GM19455 (cell line): ENCODE data around the gene ANKRD53.

ENCODE experiments used
- ATAC-seq: cut with Tn5 transposase; IDR thresholded peaks from one replicate; pipeline ENCODE4 v1.9.1; 2021; ENCODE audit not compliant: unreplicated experiment

ANKRD53 gene, protein sequence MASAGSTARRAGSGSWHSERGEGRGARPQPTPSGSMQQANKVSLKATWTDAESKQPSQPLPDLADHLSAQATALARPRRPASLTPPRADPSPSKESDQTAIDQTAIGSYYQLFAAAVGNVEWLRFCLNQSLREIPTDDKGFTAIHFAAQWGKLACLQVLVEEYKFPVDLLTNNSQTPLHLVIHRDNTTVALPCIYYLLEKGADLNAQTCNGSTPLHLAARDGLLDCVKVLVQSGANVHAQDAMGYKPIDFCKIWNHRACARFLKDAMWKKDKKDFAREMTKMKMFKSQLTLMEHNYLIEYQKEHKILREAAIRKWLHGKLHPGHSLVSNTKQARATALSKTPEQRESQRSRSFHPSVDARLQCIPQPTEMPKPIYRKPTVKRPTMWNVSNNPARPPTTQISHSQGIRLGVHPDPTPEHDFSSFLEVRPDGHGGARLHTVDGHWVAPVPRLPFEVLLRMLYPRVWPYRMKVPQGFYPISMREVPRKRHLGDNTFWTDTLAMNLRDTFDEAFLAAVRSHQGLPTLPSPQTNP

DNA sequence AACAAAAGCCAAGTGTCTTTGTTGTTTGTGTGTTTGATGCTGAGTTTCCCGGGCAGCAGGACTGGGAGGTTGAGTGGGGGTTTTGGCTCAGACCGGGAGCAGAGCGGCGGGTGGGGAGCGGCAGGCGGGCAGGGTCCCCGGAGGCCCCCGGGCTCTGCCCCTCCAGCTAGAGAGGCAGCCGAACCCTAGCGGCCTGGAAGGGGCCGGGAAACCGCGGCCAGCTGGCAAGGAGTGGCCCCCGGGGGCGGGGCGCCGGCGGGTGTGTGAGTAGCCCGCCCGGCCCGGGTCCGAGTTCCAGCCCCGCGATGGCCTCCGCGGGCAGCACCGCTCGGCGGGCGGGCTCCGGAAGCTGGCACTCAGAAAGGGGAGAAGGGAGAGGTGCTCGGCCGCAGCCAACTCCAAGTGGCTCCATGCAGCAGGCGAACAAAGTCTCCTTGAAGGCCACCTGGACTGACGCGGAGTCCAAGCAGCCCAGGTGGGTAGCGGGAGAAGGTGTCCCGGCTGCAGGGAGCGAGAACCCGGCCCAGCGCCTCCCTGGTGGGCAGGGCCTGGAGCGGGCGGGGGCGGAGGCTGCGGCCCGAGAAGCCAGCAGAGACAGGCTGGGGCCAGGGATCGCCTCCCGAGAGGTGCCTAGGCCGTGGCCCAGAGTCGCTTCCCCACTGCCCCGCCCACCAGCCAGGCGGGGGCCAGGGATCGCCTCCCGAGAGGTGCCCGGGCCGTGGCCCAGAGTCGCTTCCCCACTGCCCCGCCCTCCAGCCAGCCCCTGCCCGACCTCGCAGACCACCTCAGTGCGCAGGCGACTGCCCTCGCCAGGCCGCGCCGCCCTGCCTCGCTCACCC is at the start of gene ANKRD53:
TSS of gene ANKRD53 (plus strand) at position 290 of the 839 bp plus-strand sequence. CDS start at position 306, 16 bp downstream.
- ATAC-seq: no peak

DNA sequence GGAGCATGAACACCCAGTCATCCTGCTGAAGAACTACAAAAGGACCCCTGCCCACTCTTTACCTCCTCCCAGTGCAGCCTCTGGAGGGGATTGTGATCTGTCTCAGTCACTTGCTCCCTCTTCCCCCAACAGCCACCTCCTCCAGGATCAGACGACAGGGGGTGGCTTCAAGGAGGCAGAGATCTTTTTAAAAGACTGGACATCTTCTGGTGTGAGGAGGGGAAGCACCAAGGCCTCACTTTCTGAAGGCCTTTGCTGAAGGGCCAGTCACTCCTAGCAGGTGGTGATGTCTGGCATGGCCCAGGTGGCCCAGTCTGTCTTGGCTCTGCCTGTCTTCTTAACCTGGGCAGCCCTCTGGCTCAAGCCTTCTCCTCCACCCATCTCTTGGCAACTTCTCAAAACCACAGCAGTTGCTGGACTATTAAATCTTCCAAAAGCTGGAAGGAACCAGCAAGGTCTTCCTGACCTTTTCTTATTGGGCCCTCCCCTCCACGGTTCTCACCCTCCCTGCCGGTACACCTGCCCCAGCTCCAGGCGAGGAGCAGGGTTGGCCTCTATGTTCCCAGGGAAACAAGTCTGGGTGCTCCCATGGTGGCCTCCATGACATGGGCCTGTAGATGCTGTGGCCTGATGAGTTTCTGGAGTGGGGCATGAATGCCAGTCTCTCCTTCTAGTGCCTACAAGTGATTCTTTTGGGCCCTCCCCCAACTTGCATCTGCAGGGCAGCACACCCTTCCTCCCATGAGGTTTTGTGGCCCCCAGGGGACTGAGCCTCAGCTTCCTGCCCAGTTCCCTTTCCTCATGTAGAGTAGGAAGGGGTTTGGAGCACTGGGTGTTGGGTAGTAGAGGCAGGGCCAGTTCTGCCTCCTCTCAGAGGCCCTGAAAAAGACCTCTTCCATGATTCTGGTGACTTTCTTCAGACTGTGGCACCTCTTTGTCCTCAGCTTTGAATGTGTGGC is 47.8 kb upstream of the ANKRD53 start:
- no peak for ATAC-seq

DNA sequence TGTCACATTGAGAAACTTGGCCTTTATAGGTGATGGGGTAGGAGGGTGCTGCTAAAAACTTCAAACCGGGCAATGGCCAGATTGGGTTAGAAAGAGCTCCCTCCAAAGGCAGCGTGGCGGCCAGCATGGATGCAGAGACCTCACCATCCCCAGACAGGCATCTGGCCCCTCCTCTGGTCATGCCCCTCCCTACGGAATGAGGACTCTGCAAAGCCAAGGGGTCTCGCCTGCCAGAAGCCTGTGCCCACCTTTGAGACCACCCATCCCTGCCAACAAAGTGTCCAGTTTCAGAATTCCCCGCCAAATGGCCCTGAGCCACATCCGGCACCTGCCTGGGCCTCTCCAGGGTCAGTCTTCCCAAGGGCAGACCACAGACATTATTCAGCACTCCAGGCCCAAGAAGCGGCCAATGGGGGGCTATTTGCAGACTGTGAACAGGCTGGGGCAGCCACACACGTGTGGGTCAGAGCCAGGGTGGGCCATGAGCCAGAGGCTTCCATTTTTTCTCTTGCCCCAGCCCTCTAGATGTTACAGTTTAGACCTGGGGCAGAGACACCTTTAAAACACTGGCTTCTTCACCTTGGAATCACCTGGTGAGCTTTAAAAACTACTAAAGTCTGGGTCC is 46.9 kb upstream of the ANKRD53 start:
- ATAC-seq: no peak

DNA sequence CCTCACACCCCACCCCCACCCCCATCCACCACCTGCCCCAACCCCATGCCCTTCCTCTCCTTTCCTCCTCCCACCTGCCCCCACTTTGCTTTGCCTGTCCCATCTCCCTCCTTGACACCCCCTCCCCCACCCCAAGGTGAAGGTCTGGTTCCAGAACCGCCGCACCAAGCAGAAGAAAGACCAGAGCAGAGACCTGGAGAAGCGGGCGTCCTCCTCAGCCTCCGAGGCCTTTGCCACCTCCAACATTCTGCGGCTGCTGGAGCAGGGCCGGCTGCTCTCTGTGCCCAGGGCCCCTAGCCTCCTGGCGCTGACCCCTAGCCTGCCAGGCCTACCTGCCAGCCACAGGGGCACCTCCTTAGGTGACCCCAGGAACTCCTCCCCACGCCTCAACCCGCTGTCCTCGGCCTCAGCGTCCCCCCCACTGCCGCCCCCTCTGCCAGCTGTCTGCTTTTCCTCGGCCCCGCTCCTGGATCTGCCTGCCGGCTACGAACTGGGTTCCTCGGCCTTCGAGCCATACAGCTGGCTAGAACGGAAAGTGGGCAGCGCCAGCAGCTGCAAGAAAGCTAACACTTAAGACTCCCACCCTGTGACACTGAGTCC is 45.7 kb upstream of the ANKRD53 start:
- ATAC-seq: no peak

DNA sequence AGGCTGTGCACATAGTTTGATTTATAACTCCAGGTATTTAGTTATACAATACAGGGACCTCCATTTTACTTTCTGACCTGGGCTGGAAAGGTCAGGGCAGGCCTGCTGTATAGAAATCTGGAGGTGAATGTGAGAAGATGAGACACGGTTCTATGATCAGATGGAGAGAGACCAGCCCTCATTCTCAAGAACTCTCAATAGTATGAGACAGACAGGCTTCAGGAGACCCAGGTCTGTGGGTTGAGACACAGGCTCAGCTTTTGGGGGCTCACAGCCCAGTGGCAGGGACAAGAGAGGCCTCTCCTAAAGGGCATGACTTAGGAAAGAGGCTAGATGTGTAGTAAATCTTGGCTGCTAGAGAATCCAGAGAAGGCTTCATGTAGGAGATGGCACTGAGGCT is 43.4 kb upstream of the ANKRD53 start:
- no peak for ATAC-seq

DNA sequence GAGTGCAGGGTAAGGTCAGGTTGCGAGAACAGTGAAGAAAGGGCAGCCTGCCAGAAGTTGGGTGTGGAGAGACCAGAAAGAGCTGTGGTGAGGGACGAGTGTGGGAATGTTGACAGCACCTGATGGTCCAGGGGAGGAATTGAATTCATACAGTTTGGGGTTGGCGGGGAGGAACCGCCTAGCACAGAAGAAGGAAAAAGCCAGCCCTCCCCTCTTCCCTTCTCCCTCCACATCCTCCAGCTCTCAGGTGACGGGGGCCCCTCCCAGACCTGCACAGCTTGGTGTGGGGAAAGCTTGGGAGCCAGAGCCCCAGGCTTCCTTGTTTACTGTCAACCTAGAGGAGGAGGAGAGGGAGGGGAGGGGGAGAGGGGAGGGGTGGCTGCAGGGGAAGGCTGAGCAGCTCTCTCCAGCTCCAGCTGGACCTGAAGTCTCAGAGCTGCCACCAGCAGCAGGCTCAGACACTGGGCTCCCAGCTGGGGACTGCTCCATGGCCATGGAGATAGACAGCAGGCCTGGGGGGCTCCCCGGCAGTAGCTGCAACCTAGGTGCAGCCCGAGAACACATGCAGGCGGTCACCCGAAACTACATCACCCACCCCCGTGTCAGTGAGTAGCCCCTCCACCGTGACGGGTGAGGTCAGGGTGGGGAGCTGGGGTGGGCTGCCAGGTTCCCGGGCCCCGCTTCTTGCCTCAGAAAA is 42.8 kb upstream of the ANKRD53 start, which contains the start of gene ATP6V1B1:
TSS of gene ATP6V1B1 (plus strand) at position 433 of the 697 bp plus-strand sequence. CDS start at position 488, 55 bp downstream.
- no peak for ATAC-seq

DNA sequence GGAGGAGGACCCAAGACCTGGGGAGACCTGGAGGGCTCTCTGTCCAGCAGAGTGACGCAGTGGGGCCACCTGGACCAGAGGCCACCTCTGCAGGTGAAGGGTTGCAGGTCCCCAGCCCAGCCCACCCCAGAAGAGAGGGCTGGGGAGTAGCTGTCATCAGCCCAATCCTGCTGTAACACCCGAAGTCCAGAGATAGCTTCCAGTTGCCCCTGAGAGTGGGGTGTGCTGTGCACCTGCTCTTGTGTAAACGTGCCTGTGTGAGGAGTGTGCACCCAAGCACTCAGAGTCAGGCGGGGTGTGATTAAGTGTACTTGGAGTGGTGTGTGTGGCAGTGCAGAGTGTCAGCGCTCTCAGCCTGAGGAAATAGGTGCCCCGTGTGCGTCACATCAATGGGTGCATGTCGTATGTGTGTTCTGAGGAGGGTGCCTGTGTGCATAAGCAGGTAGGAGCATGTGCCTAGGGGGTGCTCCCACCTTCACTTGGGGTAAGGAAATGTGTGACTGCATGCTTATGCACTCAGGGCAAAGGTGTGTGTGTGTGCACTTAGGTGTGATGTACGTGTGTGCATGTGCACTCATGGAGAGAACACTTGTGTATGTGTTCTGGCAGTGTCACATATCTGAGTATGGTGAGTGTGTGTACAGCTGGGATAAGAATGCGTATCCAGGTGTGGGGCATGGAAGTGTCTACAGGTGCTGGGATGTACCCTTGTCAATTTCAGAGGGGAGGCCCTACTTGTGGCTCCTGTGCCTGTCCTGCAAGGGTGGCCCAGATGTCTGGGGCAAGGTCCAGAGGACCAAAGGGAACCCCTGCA is 42.1 kb upstream of the ANKRD53 start:
- ATAC-seq: no peak

DNA sequence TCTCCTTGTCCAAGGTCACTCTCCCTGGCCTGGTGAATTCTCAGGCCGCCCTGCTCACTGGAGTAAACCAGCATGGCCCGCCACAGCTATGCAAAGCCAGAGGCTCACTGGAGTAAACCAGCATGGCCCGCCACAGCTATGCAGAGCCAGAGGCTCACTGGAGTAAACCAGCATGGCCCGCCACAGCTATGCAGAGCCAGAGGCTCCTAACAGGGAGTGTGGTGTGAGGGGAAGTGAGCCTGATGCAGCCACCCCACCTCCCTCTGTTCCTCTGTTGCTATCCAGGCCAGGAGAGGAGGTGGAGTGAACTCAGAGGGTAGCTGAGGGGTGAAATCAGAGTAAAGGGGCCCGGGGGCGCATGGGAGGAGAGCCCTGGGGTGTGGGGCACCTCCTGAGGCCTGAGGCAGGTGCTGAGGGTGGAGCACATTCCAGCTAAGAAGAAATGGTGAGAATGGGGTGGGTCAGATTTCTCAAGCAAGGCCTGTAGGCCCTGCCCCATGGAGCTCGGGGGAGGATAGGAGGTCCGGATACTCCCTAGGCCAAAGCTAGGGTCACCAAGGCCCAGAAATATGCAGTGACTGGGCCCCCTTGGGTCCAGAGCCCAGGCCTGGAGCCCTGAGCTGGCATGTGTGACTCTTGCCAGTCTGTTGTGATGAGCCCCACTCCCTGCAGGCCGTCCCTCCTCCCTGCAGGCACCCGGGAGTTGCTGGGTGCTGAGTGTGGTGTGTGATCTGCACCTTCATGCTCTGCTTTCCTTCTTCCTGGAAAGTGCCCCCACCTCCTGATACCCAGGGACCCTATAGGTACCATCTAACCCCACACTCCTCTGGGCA is 41.2 kb upstream of the ANKRD53 start:
- no peak for ATAC-seq

DNA sequence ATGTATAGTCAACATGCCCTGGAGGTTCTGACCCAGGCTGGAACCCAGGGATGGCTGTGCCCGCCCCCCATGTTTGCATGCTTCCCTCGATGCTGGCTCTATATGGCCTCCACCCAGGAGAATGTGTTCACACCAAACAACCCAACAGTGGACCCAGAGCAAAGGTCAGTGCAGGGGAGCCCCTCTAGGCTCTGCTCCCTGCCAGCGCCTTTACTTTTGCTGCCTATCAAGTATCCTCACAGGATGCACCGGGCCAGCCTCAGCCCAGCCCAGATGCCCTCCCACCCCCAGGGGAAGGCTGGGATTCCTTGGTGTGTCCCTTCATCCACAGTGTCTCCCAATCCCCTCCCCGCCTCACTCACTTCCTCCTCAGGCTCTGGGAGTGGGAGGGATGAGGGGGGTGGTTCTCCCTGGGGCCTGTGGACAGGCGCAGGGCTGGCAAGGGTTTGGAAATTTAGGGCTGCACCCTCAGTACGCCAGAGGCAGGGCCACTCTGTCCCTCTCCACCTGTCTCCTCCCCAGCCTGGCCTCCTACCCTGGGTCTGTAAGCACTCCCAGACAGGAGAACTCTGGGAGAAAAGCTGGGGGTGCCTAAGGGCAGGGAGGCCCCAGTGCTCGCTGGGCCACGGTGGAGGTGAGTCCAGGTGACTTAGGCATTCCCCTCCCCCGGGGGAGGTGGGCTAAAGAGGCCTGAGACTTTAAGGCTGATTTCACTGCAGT is 40.4 kb upstream of the ANKRD53 start:
- no peak for ATAC-seq

DNA sequence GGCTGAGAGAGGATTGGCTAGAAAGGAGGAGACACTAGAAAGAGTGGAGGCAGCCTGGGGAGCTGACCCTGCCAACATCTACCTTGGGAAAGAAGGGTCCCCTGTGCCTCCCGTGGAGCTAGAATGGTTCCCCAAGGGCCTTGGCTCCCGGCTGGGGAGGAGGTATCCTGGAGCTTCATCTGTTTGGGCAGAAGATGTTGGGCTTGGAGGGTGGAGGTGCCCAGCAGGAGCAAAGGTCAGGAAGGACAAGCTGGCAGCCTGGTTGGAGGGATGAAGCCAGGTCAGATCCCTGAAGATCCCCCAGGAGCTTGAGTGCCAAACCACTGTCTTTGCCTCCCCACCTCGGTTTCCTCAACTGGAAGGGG is 39.9 kb upstream of the ANKRD53 start:
- ATAC-seq: no peak

DNA sequence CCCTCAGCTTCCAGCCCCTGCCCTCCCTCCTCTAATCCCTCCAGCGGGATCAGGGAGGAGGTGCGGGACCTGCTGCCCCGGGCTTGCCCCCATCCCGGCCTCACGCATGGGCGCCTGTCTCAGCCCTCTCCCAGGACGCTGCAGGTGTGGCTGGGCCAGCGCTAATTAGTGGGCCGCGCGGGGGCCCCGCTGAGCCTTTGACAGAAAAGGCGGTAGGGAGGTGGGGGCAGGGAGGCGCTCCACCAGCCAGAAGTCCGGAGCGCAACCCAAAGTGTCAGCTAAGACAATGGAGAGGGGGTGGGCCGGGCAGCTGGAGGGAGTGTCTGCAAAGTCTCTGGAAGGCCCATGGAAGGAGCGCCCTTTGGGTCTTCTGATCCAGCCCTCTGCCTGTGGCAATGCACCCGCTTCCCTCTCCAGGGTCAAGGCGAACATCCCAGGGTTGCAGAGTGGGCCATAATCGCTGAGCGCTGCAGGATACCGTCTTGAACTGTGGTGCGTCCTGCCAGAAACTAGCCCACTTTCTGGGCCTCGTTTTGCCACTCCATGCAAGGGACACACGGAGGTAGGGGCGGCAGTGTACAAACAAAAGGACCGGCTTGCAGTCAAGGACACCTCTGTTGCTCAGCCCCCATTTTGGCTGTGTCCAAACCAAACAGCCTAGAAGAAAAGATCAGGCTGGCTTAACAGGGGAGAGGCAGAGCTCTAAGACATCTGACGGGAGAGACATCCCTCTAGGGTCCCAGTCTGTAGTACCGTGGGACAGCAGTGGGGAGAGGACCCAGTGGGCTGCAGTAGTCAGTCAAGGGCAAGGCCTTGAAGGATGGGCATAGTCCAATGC is 39.2 kb upstream of the ANKRD53 start:
- no peak for ATAC-seq

DNA sequence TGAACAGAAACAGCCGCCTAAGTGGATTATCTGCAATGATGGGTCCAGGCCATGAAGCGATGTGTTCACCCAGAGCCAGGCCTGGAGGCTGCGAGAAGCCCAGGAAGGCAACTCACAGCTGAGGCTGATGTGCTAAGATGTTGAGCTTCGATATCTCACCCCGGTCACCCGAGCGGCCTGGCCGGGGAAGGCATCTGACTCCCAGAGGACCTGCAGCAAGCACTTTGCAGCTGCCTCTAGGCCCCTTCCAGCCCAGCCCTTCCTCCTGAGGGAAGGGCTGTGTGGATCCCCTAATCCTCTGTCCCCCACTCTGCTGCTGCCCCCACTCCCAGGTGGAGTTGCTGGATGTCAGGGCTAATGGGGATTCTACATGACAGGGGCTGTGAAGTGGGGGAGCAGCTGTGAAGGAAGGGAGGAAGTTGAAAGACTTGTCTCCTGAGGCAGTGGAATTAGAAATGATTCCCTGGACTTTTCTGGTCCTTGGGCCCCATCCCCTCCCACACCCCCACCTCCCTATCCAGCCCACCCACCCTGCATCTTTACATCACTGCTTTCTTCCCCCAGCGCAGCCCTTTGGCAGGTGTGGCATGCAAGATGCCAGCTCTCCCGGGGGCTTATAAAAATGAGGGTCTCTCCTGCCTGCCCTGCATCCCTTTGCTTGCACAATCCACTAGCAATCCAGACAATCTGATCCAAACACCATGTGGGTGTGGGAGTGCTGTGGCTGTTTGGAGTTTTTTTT is 38.4 kb upstream of the ANKRD53 start:
- ATAC-seq: no peak

DNA sequence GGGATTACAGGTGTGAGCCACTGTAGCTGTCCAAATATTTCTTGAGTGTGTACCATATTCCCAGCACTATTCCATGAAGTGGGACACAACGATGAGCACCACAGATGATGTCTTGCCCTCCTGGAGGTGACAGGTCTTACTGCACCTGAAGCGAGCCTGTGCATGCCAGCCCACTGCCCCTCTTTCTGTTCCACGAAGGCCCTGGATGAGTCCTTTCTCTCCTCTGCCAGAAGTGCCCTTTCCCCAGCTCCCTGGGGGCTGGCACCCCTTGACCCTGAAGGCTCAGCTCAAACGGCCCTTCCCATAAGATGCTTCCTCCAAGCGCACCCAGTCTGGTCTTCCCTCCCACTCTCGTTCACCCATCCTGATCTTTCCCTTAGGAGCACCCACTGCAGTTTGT is 37.2 kb upstream of the ANKRD53 start:
- ATAC-seq: no peak

DNA sequence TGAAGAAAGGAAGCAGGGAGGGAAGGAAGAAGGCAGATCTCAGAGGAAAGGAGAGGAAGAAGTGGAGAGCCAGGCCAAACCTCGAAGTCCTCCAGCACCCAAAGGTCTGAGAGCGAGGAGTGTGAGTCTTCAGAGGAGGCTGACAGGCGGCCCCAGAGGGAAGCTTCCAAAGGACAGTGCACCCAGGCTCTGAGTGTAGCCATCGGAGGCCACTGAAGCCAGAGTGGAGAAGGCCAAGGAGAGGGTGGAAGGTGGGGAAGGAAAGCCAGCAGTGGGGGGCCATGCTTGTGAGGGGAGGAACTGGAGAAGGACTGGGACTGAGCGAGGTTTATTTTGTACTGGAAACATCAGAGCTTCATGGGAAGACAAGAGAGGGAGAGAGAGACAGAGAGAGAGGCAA is 36.7 kb upstream of the ANKRD53 start:
- no peak for ATAC-seq
